ENCODE results near the gene ST3GAL6. TPM values are rescaled to one million over a fixed set of nuclear protein-coding genes. Genes with fewer than 3 reads are reported as not detected.

The ST3GAL6 gene
- total and polyA plus RNA-seq, 9 of the 15 experiments (the other 6 are each of a cell fraction or from before 2014, with no cell fraction given), result 0.14 TPM; not detected in 8

DNA sequence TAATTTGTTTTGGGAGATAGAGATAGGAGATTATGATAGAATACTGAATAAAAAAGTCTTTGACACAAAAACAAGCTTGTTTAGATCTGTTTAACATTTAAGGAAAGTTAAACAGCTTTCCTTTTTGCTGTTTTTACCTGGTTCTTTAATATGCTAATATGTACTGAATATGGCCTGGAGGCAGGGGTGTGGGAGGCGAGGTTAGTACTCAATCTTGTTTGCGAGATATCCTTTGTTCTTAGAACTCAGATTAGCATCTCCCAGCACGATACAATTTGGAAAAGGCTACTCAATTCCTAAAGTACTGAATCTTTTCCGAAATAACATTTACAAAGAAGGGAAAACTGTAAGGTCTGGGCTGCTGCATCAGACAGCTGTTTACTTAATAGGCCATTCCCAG is 40.8 kb upstream of the ST3GAL6 start:
- H2AFZ ChIP-seq (ENCODE audit: low read depth, low read length), result no peak overlapping the region
- no peaks in the 10 kb centered on the region for H3K27me3 ChIP-seq (ENCODE audit: control insufficient read depth in 2 of 2, insufficient read depth in 2 of 2, low read length in 2 of 2)
- DNase-seq (ENCODE audit: extremely low read depth in 1 of 4, low spot score in 3 of 4), result no peak
- no peak overlapping the region for H3K4me2 ChIP-seq (ENCODE audit: insufficient read depth, low read length)
- BruUV-seq (replicated peaks), result no TSS peak
- ChIA-PET CTCF (ENCODE audit: low intra/inter-chr PET ratio) (no interaction called here), POLR2A (interaction anchor here (0.6 kb wide), 1 partner anchor 12 kb away, joined by 3 read pairs; no protein-coding TSS in a partner anchor)
- WGBS (ENCODE audit: insufficient coverage, low coverage, missing lambda C conversion rate), result 0% methylated on average over 4 of the region's 4 CpGs
- TF ChIP-seq CBX2 (IDR thresholded peaks at IDR 0.05; ENCODE audit: insufficient read depth, low read length, poor library complexity, severe bottlenecking), result no peak
- TF ChIP-seq MED1 (CRISPR knock-in tag; IDR thresholded peaks at IDR 0.05; ENCODE audit: borderline replicate concordance), result no peak
- TF ChIP-seq SRSF7 (optimal IDR thresholded peaks at IDR 0.05; ENCODE audit: low read depth, low read length), result no peak
- TF ChIP-seq ZSCAN32 (CRISPR knock-in tag; IDR thresholded peaks at IDR 0.05), result no peak
- TF ChIP-seq PHF20 (IDR thresholded peaks at IDR 0.05; ENCODE audit: partially characterized antibody), result no peak
- TF ChIP-seq ZNF318 (IDR thresholded peaks at IDR 0.05; ENCODE audit: borderline replicate concordance in 1 of 2, low read depth in 1 of 2), result no peak
- no peak overlapping the region for H3K4me3 ChIP-seq
- H3K9ac ChIP-seq (ENCODE audit: insufficient read depth in 1 of 2, low read depth in 2 of 2, low read length in 2 of 2), result no peak overlapping the region
- no peaks in the 10 kb centered on the region for H3K36me3 ChIP-seq (ENCODE audit: control insufficient read depth, insufficient read depth, low read length)
- H4K20me1 ChIP-seq (replicated peaks; ENCODE audit: control insufficient read depth, insufficient read depth, low read length), result no peaks in the 10 kb centered on the region
- intact Hi-C loops (cut with micrococcal nuclease) (no loop called here), in situ Hi-C loops (cut with MboI) (no loop called here)
- no peaks in the 10 kb centered on the region for H3K9me1 ChIP-seq (ENCODE audit: control insufficient read depth, insufficient read depth, low read length)
- FAIRE-seq, result no peak
- H3K79me2 ChIP-seq (ENCODE audit: control insufficient read depth, insufficient read depth, low read length), result no peaks in the 10 kb centered on the region
- no peak for ATAC-seq
- no peak overlapping the region for H3K27ac ChIP-seq (ENCODE audit: extremely low read depth, low read depth, low read length)
- H3K9me3 ChIP-seq (replicated peaks; ENCODE audit: control insufficient read depth, insufficient read depth, low read depth, low read length), result no peaks in the 10 kb centered on the region
- no peaks in the 10 kb centered on the region for H3K4me1 ChIP-seq (replicated peaks in 1 of 2; ENCODE audit: control insufficient read depth in 2 of 2, insufficient read depth in 2 of 2, low read length in 2 of 2)

Data from K562 (cell line).